A549 (cell line): Measurements from ENCODE around the gene OPRL1. TPM values are rescaled to one million over a fixed set of nuclear protein-coding genes. Genes with fewer than 3 reads are reported as not detected.

Experiments used
- ATAC-seq, 2 experiments: fragments of 200-7000 bp in 1 of 2; fragments of >200 bp in 1 of 2; cut with Nextera tagmentation in 1 of 2; cut with Tn5 transposase in 1 of 2; 3 replicates each; pipeline versions ENCODE4 v1.8.0 to v1.9.1; 2018 to 2020; ENCODE audit warnings: mild to moderate bottlenecking in 1 of 2, moderate library complexity in 1 of 2
- CTCF ChIA-PET: fragments of 300-600 bp; sonication (Branson Sonifier 250); formaldehyde crosslinking; extraction: SDS; loops from one replicate; lab custom pipeline; 2021; ENCODE audit warnings: antibody characterized with exemption, inconsistent platforms; lab: Yijun Ruan, JAX
- POLR2A ChIA-PET: fragments of 350-600 bp; formaldehyde crosslinking; extraction: SDS; loops from one replicate; lab custom pipeline; 2021; ENCODE audit warnings: antibody characterized with exemption, inconsistent platforms; lab: Yijun Ruan, JAX
- DNase-seq, 2 experiments: peaks; one replicate each; pipeline versions ENCODE4 v3.0.0 to v3.0.0-alpha.2; 2011 to 2016; ENCODE audit warnings: low read depth in 1 of 2, low spot score in 1 of 2
- FAIRE-seq: peaks from 2 replicates; lab custom pipeline; 2011; peaks lifted over from hg19 to GRCh38; lab: Jason Lieb, UNC
- H3K27ac ChIP-seq, 2 experiments: fragments of >200 bp; sonication (Bioruptor Twin); formaldehyde crosslinking; 3 replicates each; pipeline ENCODE4 v1.5.1; 2016 to 2017
- H3K4me1 ChIP-seq: fragments of >200 bp; sonication (Bioruptor Twin); formaldehyde crosslinking; 3 replicates; pipeline ENCODE4 v1.6.1; 2016
- H3K4me2 ChIP-seq: fragments of >200 bp; sonication (Bioruptor Twin); formaldehyde crosslinking; 3 replicates; pipeline ENCODE4 v1.6.1; 2016
- H3K4me3 ChIP-seq: fragments of >200 bp; sonication (Bioruptor Twin); formaldehyde crosslinking; 3 replicates; pipeline ENCODE4 v1.5.1; 2016
- H3K9me3 ChIP-seq: fragments of >200 bp; sonication (Bioruptor Twin); formaldehyde crosslinking; 3 replicates; pipeline ENCODE4 v1.6.1; 2016
- BHLHE40 ChIP-seq: IDR thresholded peaks from 2 replicates; pipeline ENCODE4 v1.6.1; 2012; ENCODE audit warnings: low read depth, low read length, inconsistent platforms
- CHD4 ChIP-seq: fragments of 200-600 bp; sonication (generic); IDR thresholded peaks from 2 replicates; pipeline ENCODE4 v1.6.1; 2016; ENCODE audit warnings: antibody characterized with exemption, mild to moderate bottlenecking, borderline replicate concordance
- E2F6 ChIP-seq: IDR thresholded peaks from 2 replicates; pipeline ENCODE4 v1.6.1; 2012; ENCODE audit warnings: low read depth, borderline replicate concordance
- EHF ChIP-seq: fragments of 250-450 bp; sonication (Bioruptor Pico); IDR thresholded peaks from 2 replicates; pipeline ENCODE4 v1.5.0; 2020; ENCODE audit warnings: mild to moderate bottlenecking
- EP300 ChIP-seq, 2 experiments: fragments of >200 bp; sonication (Bioruptor Twin); formaldehyde crosslinking; IDR thresholded peaks; 2 replicates in 1 of 2; 3 replicates in 1 of 2; pipeline ENCODE4 v1.6.1; 2016 to 2017
- ESRRA ChIP-seq: fragments of 150-350 bp; IDR thresholded peaks from 2 replicates; pipeline ENCODE4 v1.6.1; 2014; ENCODE audit warnings: mild to moderate bottlenecking, low read length, borderline replicate concordance
- HOXB13 ChIP-seq: fragments of 250-450 bp; sonication (Bioruptor Pico); IDR thresholded peaks from 2 replicates; pipeline ENCODE4 v1.5.0; 2020; ENCODE audit warnings: low read depth, mild to moderate bottlenecking, moderate library complexity
- MAZ ChIP-seq: fragments of 150-350 bp; IDR thresholded peaks from 2 replicates; pipeline ENCODE4 v1.6.1; 2014; ENCODE audit warnings: antibody characterized with exemption, low read depth, low read length, borderline replicate concordance
- MYC ChIP-seq: IDR thresholded peaks from 2 replicates; pipeline ENCODE4 v1.6.1; 2012; ENCODE audit warnings: mild to moderate bottlenecking, inconsistent platforms, low read length, improper control_type of control experiment, borderline replicate concordance
- NR3C1 ChIP-seq: fragments of >200 bp; sonication (Bioruptor Twin); formaldehyde crosslinking; IDR thresholded peaks from 3 replicates; pipeline ENCODE4 v1.6.1; 2017
- RAD21 ChIP-seq, 2 experiments: fragments of >200 bp in 1 of 2; sonication (Bioruptor Twin) in 1 of 2; formaldehyde crosslinking in 1 of 2; IDR thresholded peaks in 1 of 2; conservative IDR thresholded peaks in 1 of 2; 2 replicates in 1 of 2; 3 replicates in 1 of 2; pipeline ENCODE4 v1.6.1; 2012 to 2018; ENCODE audit warnings: inconsistent platforms in 1 of 2
- RCOR1 ChIP-seq: fragments of 150-350 bp; IDR thresholded peaks from 2 replicates; pipeline ENCODE4 v1.6.1; 2014; ENCODE audit warnings: antibody characterized with exemption, low read length, low read depth
- REST ChIP-seq: fragments of 200-600 bp; sonication (generic); IDR thresholded peaks from 2 replicates; pipeline ENCODE4 v1.6.1; 2016; ENCODE audit warnings: antibody characterized with exemption, mild to moderate bottlenecking, moderate library complexity
- RFX5 ChIP-seq: fragments of 450-650 bp; IDR thresholded peaks from 2 replicates; pipeline ENCODE4 v1.7.1; 2014; ENCODE audit warnings: antibody characterized with exemption, mild to moderate bottlenecking, moderate library complexity
- WGBS: methylation state at CpG from one replicate; pipeline ENCODE4 v1.1.6; 2017; ENCODE audit errors: missing lambda C conversion rate; 5-methylcytosine and 5-hydroxymethylcytosine counted together
- polyA plus RNA-seq, 4 experiments: library from polyadenylated mRNA; depleted of rRNA in 3 of 4; stranded (reverse); fragments of >200 nt; fragmentation: RNase III in 1 of 4; extraction: RNeasy Plus Mini Kit Qiagen cat#74134 plus additional on column Dnase treatment in 1 of 4; gene quantifications; 2 replicates in 3 of 4; 3 replicates in 1 of 4; pipeline ENCODE4 v1.2.3, GENCODE V29; 2011 to 2017
- TF ChIP-seq, protein P1 (sequence below): fragments of >200 bp; sonication (Bioruptor Twin); formaldehyde crosslinking; IDR thresholded peaks from 3 replicates; pipeline ENCODE4 v1.5.1; 2016

Gene OPRL1
- polyA plus RNA-seq, 2 of the 4 experiments (the other 2 are of a cell fraction): 0.54 to 1.2 TPM

DNA sequence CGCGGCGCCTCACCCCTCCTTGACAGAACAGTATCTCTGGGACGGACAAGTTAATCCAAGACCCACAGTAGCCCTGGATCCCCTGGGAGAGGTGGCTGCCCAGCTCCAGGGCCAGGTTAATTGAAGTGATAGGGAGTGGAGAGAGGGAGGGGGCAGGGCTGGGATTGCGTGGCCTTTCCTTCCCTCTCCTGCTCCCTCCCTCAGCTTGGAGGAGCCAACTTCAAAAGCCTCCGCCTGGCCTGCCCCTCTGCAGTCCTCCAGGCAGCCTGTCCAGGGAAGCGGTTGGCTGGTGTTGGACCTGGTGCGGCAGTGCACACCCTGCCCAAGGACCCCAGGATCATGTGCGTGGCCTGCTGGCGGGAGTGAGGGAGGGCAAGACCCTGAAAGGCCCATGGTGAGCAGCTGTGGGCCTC, 43.9 kb upstream of the OPRL1 start, which contains the start of gene C20orf204 (continued):
- TF ChIP-seq MAZ (no peak), MYC (no peak)

GRCh38 chr20:64036346-64037198, 43.3 kb upstream of the OPRL1 start:
- 81% methylated on average over 8 of the region's 17 CpGs for WGBS
- FAIRE-seq: no peak
- Histone ChIP-seq H3K4me2 (no peak overlapping the region), H3K27ac (no peak overlapping the region), H3K9me3 (no peaks in the 10 kb centered on the region), H3K4me3 (no peak overlapping the region), H3K4me1 (peaks cover 13% of the 10 kb centered on the region; the same call in 2 of the 3 replicates)
- CTCF ChIA-PET: interaction anchor here (0.8 to 7.1 kb wide), 7 partner anchors 10 to 62 kb away, joined by 3 to 143 read pairs (median 8); partner anchors contain the start of genes PRPF6 and TCEA2
- no peak for ATAC-seq
- no peak for DNase-seq
- TF ChIP-seq EP300 (IDR thresholded peaks at IDR 0.05): no peak
- TF ChIP-seq NR3C1: no peak
- no peak for TF ChIP-seq CHD4
- no peak for TF ChIP-seq RCOR1
- no peak for TF ChIP-seq HOXB13 (CRISPR knock-in tag)
- TF ChIP-seq, protein P1, sequence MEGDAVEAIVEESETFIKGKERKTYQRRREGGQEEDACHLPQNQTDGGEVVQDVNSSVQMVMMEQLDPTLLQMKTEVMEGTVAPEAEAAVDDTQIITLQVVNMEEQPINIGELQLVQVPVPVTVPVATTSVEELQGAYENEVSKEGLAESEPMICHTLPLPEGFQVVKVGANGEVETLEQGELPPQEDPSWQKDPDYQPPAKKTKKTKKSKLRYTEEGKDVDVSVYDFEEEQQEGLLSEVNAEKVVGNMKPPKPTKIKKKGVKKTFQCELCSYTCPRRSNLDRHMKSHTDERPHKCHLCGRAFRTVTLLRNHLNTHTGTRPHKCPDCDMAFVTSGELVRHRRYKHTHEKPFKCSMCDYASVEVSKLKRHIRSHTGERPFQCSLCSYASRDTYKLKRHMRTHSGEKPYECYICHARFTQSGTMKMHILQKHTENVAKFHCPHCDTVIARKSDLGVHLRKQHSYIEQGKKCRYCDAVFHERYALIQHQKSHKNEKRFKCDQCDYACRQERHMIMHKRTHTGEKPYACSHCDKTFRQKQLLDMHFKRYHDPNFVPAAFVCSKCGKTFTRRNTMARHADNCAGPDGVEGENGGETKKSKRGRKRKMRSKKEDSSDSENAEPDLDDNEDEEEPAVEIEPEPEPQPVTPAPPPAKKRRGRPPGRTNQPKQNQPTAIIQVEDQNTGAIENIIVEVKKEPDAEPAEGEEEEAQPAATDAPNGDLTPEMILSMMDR: no peak
- TF ChIP-seq ESRRA: no peak
- no peak for TF ChIP-seq RAD21 (conservative IDR thresholded peaks at IDR 0.05 in 1 of 2, IDR thresholded peaks at IDR 0.05 in 1 of 2)
- no peak for TF ChIP-seq RFX5
- POLR2A ChIA-PET: interaction anchor here (0.5 kb wide), 1 partner anchor 24 kb away, joined by 5 read pairs; no protein-coding TSS in a partner anchor

GRCh38 chr20:64037199-64037497, 42.7 kb upstream of the OPRL1 start:
- Histone ChIP-seq H3K4me1 (peaks cover 13% of the 10 kb centered on the region; the same call in 2 of the 3 replicates), H3K9me3 (no peaks in the 10 kb centered on the region), H3K4me2 (no peak overlapping the region)
- POLR2A ChIA-PET: interaction anchor here (0.5 to 1.5 kb wide), 2 partner anchors 24 to 330 kb away, joined by 4 to 5 read pairs; partner anchors contain the start of genes ARFRP1 and ZGPAT
- ATAC-seq (no peak), FAIRE-seq (no peak), DNase-seq (no peak)
- CTCF ChIA-PET: interaction anchor here (0.8 to 7.1 kb wide), 7 partner anchors 10 to 63 kb away, joined by 3 to 143 read pairs (median 26); partner anchors contain the start of genes PRPF6 and TCEA2
- WGBS: 100% methylated on average over 3 of the region's 3 CpGs
- TF ChIP-seq EHF (no peak), E2F6 (no peak), BHLHE40 (no peak), REST (no peak)
- TF ChIP-seq, all 56 proteins: peak for 0
- Histone ChIP-seq H3K4me3 (no peak overlapping the region), H3K27ac (no peak overlapping the region)
